Brain microvascular endothelial cell (primary cell): Measurements from ENCODE around the gene ADGRG6.

ENCODE experiments used
- DNase-seq: peaks from one replicate; pipeline ENCODE4 v3.0.0-alpha.2; 2020
- H3K27ac ChIP-seq: fragments of 250-450 bp; sonication (Bioruptor Pico); 2 replicates; pipeline ENCODE4 v1.5.1; 2020; ENCODE audit warnings: mild to moderate bottlenecking, moderate library complexity
- H3K27me3 ChIP-seq: fragments of 250-450 bp; sonication (Bioruptor Pico); replicated peaks from 2 replicates; pipeline ENCODE4 v1.5.1; 2020; ENCODE audit warnings: mild to moderate bottlenecking
- H3K36me3 ChIP-seq: fragments of 250-450 bp; sonication (Bioruptor Pico); replicated peaks from 2 replicates; pipeline ENCODE4 v1.5.1; 2020; ENCODE audit warnings: mild to moderate bottlenecking
- H3K4me3 ChIP-seq: 2 replicates; pipeline ENCODE4 v1.5.1; 2011; ENCODE audit warnings: low read depth, mild to moderate bottlenecking, control low read depth, low read length, moderate library complexity
- CTCF ChIP-seq: IDR thresholded peaks from 2 replicates; pipeline ENCODE4 v1.5.1; 2011; ENCODE audit warnings: low read depth, mild to moderate bottlenecking, moderate library complexity, low read length, control low read depth, inconsistent platforms; ENCODE audit errors: missing control alignments
- in situ Hi-C: cut with HindIII; loops from 2 replicates; pipeline ENCODE4 v1.10.0; 2017; ENCODE audit warnings: low sequenced_read_pairs, low pct_ligation_motif_present

Gene ADGRG6

DNA sequence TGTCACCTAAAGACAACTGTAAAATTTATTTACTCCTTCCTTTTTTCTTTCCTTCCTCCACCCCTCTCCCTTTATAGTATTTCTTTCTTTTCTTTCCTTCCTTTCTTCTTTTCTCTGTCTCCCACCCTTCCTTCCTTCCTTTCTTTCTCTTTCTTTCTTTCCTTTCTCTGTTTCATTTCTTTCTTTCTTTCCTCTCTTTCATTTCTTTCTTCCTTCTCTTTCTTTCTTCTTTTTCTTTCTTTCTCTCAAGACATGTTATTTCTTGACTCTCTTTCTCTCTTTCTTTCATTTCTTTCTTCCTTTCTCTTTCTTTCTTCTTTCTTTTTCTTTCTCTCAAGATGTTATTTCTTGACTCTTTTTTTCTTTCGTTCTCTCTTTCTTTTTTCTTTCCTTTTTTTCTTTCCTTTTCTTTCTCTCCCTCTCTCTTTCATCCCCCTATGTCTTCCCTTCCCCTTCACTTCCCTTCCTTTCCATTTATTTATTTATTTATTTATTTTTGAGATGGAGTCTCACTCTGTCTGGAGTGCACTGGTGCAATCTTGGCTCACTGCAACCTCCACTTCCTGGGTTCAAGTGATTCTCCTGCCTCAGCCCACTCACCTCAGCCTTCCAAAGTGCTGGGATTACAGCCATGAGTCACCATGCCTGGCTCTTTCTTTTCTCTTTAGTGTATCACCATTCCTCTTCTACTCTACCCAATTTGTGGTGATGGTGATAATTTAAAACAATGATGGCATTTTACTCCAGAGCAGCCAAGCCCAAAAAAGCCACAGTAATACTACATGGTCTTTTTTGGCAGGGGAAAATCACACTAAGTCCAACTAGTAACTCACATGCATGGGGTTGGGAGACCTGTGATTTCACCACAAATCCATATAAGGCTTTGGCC, 188.2 kb downstream of the ADGRG6 start:
- no peak for TF ChIP-seq CTCF
- in situ Hi-C loops = no loop called here
- Histone ChIP-seq H3K4me3 (no peak overlapping the region), H3K27me3 (no peaks in the 10 kb centered on the region), H3K27ac (no peak overlapping the region), H3K36me3 (no peaks in the 10 kb centered on the region)
- DNase-seq = no peak
